ENCODE data around the gene NIFK. TPM values are rescaled to one million over a fixed set of nuclear protein-coding genes. Genes with fewer than 3 reads are reported as not detected.

NIFK gene
- polyA plus RNA-seq, 1 donor (not counting 4 experiments of a cell fraction or from before 2014, with no cell fraction given), result 60.4 TPM

DNA sequence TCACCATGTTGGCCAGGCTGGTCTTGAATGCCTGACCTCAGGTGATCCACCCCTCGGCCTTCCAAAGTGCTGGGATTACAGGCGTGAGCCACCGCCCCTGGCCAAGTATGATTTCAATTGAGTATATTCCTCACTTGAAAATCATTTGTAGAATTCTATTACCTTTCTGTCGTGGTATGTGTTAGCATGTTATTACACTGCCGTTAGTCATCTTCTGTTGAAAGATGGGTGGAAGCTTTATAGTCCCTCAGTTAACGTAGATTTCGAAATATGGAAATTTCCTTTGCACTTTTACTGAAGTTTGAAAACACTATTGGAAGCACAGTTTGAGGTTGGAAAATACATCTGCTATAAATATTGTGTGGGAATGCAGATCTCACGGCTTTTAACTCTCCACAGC, 14.7 kb downstream of the NIFK start:
- dilution Hi-C loops (cut with MboI; ENCODE audit: extremely low pct_ligation_motif_present, low sequenced_read_pairs), result no loop called here
- H3K36me3 ChIP-seq (ENCODE audit: control insufficient read depth in 2 of 2, extremely low read depth in 1 of 2, insufficient read depth in 2 of 2, low read length in 2 of 2), result peaks cover 0 to 2% of the 10 kb centered on the region in 2 experiments
- no peaks in the 10 kb centered on the region for H4K20me1 ChIP-seq (ENCODE audit: control insufficient read depth, extremely low read depth, insufficient read depth, low read length)
- peak overlapping the region; percentile 60 for H3K4me2 ChIP-seq (ENCODE audit: control insufficient read depth, extremely low read depth, insufficient read depth, low read depth, low read length)
- H3K4me1 ChIP-seq (ENCODE audit: control insufficient read depth, extremely low read depth, insufficient read depth, low read length), result peaks cover 14% of the 10 kb centered on the region
- H2AFZ ChIP-seq (ENCODE audit: control insufficient read depth, low read length), result no peak overlapping the region
- TF ChIP-seq CTCF (optimal IDR thresholded peaks at IDR 0.05 in 1 of 3, IDR thresholded peaks at IDR 0.05 in 1 of 3, conservative IDR thresholded peaks at IDR 0.05 in 1 of 3; ENCODE audit: extremely low read depth in 1 of 3, insufficient read depth in 2 of 3, low read length in 3 of 3) (no peak), EZH2 (IDR thresholded peaks at IDR 0.05; ENCODE audit: low read length) (no peak)
- FAIRE-seq (peak; percentile 52), DNase-seq (ENCODE audit: low read depth, low spot score) (no peak)
- no peaks in the 10 kb centered on the region for H3K79me2 ChIP-seq (ENCODE audit: control insufficient read depth, insufficient read depth, low read length)
- peak overlapping the region in 2 of 3 experiments; percentile 0 to 12 for H3K4me3 ChIP-seq (ENCODE audit: control insufficient read depth in 2 of 3, extremely low read depth in 1 of 3, insufficient read depth in 2 of 3, low read depth in 1 of 3, low read length in 3 of 3)
- no peaks in the 10 kb centered on the region for H3K9me1 ChIP-seq (ENCODE audit: control insufficient read depth, extremely low read depth, insufficient read depth, low read length)
- no peaks in the 10 kb centered on the region for H3K27me3 ChIP-seq (ENCODE audit: control insufficient read depth, extremely low read depth, insufficient read depth, low read length)
- H3K27ac ChIP-seq (ENCODE audit: control insufficient read depth, insufficient read depth, low read length), result peak overlapping the region; percentile 86
- H3K9ac ChIP-seq (ENCODE audit: control insufficient read depth, extremely low read depth, insufficient read depth, low read length), result peak overlapping the region; percentile 35
- no peaks in the 10 kb centered on the region for H3K9me3 ChIP-seq (ENCODE audit: control insufficient read depth, low read depth, low read length)

- dilution Hi-C loops (cut with MboI; ENCODE audit: extremely low pct_ligation_motif_present, low sequenced_read_pairs), result no loop called here
- no peak for DNase-seq (ENCODE audit: low read depth, low spot score)
- H3K9me3 ChIP-seq (ENCODE audit: control insufficient read depth, low read depth, low read length), result no peaks in the 10 kb centered on the region
- H3K27me3 ChIP-seq (ENCODE audit: control insufficient read depth, extremely low read depth, insufficient read depth, low read length), result no peaks in the 10 kb centered on the region
- H3K36me3 ChIP-seq (ENCODE audit: control insufficient read depth in 2 of 2, extremely low read depth in 1 of 2, insufficient read depth in 2 of 2, low read length in 2 of 2), result no peaks in the 10 kb centered on the region
- H3K4me1 ChIP-seq (ENCODE audit: control insufficient read depth, extremely low read depth, insufficient read depth, low read length), result peaks cover 5% of the 10 kb centered on the region
- H3K4me2 ChIP-seq (ENCODE audit: control insufficient read depth, extremely low read depth, insufficient read depth, low read depth, low read length), result no peak overlapping the region
- H3K4me3 ChIP-seq (ENCODE audit: control insufficient read depth in 2 of 3, extremely low read depth in 1 of 3, insufficient read depth in 2 of 3, low read depth in 1 of 3, low read length in 3 of 3), result no peak overlapping the region
- no peaks in the 10 kb centered on the region for H3K9me1 ChIP-seq (ENCODE audit: control insufficient read depth, extremely low read depth, insufficient read depth, low read length)
- H3K79me2 ChIP-seq (ENCODE audit: control insufficient read depth, insufficient read depth, low read length), result no peaks in the 10 kb centered on the region
- no peak for TF ChIP-seq EZH2 (IDR thresholded peaks at IDR 0.05; ENCODE audit: low read length)
- no peak for TF ChIP-seq CTCF (optimal IDR thresholded peaks at IDR 0.05 in 1 of 3, IDR thresholded peaks at IDR 0.05 in 1 of 3, conservative IDR thresholded peaks at IDR 0.05 in 1 of 3; ENCODE audit: extremely low read depth in 1 of 3, insufficient read depth in 2 of 3, low read length in 3 of 3)
- no peak for FAIRE-seq
- H3K9ac ChIP-seq (ENCODE audit: control insufficient read depth, extremely low read depth, insufficient read depth, low read length), result no peak overlapping the region
- H3K27ac ChIP-seq (ENCODE audit: control insufficient read depth, insufficient read depth, low read length), result no peak overlapping the region
- no peak overlapping the region for H2AFZ ChIP-seq (ENCODE audit: control insufficient read depth, low read length)
- no peaks in the 10 kb centered on the region for H4K20me1 ChIP-seq (ENCODE audit: control insufficient read depth, extremely low read depth, insufficient read depth, low read length)
These were observed 19.1 kb downstream of the NIFK start for GRCh38 chr2:121717529-121717928.

All from keratinocyte (primary cell).